HG03060 (cell line): ENCODE data around the gene KSR1.

Experiments used
- ATAC-seq: cut with Tn5 transposase; IDR thresholded peaks from one replicate; pipeline ENCODE4 v1.9.1; 2021; ENCODE audit warnings: low read depth, moderate number of reproducible peaks; ENCODE audit not compliant: unreplicated experiment

The KSR1 gene

DNA sequence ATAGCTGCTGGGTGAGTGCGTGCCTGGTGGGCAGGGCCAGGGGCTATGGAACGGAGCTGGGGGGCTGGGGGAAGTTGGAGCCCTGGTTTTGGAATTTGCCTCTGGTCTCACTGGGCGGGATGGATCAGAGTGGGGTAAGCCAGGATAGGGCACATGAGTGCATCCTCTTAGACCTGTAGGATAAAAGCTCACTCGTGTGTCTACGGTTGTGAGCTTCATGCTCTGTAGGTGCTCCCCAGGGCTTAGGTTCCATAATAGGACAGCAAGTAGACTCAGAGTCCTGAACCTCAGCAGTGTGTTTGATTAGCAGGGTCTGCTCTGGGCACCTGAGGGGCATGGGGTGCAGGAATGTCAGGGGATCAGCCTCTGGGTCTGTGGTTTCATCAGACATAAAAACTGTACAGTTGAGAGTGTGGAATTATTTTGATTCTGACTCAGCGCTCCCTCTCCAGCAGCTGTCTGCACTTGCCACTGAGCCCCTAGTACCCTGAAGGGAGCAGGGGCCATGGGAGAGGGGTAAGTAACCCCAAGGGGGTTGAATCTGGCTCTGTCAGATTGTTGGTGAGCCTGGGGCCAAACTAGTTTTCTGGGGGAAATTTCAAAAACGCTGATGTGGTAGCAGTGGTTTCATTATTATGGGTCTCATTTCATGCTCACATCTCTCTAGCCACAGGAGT is 90.5 kb downstream of the KSR1 start:
- no peak for ATAC-seq

DNA sequence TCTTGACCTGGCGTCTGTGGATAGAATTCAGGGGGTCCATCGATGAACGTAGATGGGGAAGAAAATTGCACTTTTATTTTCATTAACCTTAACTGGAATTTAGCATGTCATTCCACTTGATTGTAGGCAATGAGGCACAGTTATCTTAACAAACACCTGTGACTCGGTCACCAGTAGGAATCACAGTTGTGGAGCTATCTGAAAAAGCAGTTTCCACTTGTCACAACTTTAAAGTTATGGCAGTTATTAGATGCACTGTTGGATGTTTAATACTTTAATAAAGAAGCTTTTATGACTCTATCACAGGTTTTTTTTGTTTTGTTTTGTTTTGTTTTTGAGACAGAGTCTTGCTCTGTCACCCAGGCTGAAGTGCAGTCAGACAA is 91.0 kb downstream of the KSR1 start:
- no peak for ATAC-seq

DNA sequence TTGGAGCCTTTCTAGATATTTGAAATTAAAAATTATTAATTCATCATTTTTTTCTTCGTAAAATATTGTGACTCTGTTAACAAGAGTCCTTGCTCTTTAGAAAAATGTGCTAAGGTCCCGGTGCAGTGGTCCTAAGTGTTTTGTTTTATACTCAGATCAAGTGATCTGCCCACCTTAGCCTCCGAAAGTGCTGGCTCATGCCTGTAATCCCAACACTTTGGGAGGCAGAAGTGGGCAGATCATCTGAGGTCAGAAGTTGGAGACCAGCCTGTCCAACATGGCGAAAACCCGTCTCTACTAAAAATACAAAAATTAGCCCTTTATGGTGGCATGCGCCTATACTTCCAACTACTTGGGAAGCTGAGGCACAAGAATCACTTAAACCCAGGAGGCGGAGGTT is 92.1 kb downstream of the KSR1 start:
- no peak for ATAC-seq

DNA sequence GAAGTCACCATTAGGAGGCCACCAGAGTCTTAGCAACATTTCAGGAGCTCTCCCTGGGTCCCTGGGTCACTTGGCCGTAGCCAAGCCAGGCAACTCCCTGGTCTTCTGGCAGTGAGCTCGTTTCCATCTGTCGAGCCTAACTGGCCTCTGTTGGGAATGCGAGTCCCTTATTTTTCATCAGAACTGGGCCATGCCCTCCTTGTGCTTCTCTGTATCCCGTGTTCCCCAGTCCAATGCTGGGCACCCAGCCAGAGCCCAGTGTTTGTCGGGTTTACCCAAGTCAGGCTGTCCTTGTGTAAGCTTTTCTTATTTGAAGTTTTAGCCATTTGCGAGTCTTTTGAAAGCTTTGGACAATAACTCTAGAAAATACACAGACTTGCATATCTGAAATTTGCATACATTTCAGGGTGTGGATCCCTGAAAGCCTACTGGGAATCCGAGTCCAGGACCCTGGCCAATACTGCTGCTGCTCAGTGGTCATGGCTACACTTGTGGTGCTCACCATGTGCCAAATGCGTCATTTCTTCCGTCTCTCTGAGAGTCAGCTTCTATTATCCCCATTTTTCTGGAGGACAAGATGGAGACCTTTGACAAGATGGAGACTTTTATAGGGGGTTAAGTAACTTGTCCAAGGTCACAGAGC is 93.1 kb downstream of the KSR1 start:
- no peak for ATAC-seq

- no peak for ATAC-seq
Observed at GRCh38 chr17:27550291-27550930, 94.2 kb downstream of the KSR1 start.

- no peak for ATAC-seq
Observed at GRCh38 chr17:27550974-27551505, 94.8 kb downstream of the KSR1 start.

- no peak for ATAC-seq
Observed at GRCh38 chr17:27551701-27552248, 95.5 kb downstream of the KSR1 start.

DNA sequence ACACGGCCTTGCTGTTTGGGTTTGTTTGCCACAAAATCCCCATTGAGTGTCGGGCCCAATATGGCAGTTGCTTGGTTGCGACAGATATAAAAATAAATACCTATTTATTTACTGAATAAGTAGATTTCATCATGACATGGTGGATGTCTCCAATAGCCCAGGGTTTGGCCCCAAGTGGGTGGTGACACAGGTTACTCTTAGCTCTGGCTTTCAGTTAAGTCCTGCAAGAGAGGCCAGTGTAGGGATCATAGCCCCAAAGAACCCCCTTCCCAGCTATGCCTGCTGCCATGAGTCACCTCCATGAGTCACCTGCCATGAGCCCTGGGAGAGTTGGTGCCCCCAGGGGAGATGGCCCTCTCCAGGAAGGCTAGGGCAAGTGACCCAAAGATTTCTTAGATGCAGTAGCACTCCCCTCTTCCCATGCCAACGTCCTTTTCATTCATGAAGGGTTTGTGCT is 96.1 kb downstream of the KSR1 start:
- ATAC-seq: no peak

DNA sequence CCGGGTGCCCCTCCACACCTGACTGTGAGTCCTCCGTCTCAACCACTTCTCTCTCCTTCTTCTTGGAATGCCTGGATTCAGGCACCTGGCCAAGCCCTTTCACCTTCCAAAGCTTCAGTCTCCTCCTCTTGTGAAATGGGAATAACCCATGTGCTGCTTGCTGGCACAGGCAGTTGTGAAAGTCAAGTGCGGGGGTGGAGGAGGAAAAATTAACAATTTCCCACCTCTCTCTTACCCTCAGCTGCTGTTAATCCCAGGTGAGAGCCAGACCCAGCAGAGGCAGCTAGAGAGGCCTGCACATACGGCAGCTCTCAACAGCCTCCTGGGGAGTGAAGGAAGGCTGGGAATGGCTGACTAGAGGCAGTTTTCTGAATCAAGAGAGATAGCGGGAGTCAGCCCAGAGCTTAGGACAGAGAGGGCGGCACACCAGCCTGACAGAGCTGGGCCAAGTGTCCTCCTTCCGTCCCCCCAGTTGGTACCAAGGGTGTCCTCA is 96.8 kb downstream of the KSR1 start:
- no peak for ATAC-seq

DNA sequence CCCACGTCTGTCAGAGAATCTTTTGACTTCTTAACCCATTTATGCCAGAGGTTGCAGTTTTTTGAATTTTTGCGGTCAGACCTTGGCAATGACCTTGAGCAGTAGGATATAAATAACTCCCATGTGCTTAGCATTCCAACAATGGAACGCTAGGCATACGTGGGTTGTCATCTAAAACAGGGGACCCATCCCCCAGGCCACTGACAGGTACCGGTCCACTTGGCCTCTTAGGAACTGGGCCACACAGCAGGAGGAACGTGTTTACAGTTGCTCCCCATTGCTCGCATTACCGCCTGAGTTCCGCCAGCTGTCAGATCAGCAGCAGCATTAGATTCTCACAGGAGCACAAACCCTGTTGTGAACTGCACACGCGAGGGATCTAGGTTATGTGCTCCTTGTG is 97.9 kb downstream of the KSR1 start:
- ATAC-seq: no peak

DNA sequence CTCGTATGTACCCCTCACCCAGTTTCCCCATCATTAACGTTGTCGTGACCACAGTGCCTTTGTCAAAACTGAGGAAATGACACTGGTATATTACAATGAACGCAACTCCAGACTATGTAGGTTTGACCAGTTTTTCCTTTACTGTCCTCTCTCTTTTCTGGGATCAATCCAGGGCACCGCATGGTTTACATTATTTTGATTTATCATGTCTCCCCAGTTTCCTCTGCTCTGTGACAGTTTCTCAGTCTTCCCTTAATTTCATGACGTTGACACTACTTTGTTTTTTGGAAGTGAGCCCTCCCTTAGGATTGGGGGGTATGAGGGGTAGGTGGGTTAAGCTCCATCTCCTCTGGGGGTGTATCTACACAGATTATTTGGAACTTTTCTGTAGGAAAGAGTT is 98.7 kb downstream of the KSR1 start:
- ATAC-seq: no peak

DNA sequence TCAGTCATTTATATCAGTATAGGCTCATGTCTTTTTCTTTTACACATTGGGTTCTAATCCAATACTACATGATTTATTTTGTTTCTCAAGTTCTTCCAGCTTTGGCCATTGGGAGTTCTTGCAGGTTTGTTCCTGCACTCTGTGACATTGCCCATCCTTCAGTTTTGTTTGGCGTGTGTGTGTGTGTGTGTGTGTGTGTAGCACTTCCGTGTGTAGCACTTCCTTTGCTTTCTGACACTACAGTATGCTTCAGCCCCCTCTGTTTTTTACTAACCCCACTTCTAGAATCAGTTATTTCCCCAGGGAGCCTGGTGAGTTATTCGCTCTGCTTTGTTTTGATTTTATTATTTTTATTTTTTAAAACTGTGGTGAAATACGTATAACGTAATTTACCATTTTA is 99.1 kb downstream of the KSR1 start:
- ATAC-seq: no peak

- ATAC-seq: no peak
Observed at GRCh38 chr17:27558341-27558740, 102.1 kb downstream of the KSR1 start.

DNA sequence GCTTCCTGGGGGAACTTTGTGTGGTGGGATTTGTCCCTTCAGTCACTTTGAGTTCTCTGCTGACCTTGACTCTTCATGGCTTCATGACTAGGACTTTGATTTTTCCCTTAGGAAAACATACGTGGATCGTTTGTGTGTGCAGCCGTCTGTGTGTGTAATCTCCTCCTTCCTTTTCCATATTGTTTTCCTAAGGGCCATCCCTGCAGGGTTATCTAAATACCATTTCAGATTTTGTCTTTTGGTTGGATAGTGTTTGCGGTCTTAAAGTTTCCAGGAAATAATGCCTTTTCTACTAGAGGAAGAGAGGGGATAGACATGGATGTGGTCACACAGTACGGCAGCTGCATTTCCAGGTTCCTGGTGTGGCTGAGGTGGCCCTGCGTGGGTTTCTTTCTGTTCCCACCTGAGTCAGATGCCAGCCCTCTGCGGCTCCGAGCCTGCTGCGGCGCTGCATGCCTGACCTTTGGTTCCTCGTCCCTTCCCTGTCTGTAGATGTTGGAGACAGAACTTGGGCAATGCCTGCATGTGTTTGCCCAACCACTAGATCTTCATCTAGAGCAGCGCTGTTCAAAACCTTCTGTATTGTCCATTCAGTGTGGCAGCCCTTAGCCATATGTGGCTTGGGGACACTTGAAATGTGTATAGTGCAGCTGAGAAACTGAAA is 102.7 kb downstream of the KSR1 start:
- ATAC-seq: no peak

DNA sequence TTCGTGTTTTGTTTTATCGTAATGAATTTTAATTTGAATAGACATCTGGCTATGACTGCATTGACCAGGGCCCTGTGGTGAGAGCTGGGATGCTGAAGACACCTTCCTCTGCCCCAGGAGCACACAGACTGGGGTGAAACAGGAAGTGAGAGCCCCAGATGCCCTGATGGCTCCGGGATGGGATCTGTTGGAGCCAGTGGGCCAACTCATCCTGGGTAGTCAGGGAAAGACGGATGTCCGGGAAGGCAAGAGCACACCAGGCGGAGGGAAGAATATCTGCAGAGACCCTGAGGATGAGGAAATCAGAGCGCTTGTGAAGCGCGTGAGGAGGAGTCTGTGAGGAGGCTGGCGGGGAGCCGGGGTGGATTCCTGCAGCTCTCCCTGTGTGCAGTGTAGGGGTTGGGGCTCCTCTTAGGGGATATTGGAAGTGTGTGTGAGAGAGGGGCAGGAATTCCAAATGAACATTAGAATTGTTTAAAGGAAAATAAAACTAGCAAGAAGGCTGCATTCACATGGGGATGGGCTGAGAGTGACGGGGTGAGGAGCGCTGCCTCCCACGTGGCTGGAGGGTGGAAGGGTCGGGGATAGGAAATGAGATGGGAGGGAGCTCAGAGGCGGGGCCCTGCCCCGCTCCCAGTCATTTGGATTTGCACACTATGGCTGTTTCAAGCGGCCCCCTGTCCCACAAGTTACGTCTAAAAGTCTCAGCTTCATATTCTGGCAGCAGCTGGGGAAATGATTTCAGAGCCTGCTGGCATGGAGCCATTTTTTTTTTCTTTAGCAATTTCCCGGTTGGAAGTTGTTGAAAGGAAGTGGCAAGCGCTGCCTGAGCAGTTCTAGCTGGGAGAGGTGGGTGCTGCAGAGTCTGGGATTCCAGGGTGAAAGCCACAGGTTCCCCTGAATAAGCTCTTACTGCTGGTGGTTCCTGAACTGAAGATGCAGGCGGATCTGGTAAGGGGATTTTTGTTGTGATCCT is 103.5 kb downstream of the KSR1 start:
- ATAC-seq: no peak

DNA sequence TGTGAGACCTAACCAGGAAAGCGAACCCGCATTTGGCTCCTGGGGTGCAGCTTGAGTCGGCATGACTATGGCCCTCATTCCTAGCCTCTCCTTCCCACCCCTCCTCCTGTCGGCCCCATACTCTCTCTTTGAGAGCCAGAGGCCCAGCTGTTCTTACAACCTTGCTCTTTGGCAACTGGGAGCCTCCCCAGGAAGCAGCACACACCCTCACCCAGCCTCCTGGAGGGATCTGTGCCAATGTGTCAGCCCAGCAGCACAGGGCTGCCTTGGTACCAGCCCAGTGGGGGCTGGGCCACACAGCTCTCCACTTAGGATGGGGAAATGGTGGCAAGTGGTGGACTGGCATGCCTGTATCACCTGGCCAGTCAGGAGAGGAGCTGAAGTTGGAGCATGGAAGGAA is 104.4 kb downstream of the KSR1 start:
- no peak for ATAC-seq

- no peak for ATAC-seq
Observed at GRCh38 chr17:27562777-27563455, 106.7 kb downstream of the KSR1 start.

DNA sequence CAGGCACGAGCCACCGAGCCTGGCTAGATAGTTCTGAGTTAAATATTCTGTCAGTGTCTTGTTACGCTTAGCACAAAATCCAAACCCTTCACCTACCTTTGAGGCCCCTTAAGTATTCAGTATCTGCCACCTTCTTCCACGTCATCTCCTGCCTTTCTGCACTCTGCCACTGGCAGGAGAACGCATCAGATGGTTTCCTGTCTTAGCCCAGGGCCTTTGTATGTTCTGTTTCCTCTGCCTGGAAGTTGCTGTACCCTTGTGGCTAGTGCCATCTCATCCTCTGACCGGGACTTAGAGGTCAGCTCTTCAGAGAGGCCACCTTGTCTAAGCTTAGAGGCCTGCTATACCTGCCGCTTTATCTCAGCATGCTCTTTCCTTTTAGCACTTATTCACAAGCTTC is 107.3 kb downstream of the KSR1 start:
- ATAC-seq: no peak

DNA sequence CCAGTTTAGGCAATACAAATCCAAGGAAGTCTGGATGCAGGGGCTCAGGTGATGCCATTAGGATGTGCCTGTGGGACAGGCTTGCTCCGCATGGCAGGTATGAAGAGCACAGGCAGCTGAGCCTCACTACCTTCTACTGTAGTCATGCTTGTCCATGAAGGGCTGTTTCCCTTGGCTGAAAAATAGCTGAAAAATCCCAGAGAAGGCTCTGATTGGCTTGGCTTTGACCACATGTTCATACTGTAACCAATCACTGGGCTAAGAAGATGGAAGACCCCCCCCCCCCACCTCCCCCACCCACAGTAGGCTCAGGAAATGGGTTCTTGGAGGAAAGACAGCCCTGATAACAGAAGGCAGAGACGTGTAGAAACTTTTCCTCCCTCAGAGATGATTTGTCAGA is 108.2 kb downstream of the KSR1 start:
- no peak for ATAC-seq
